DND-41 (cell line): ENCODE measurements around the gene CARNS1.

Experiments
- CTCF ChIP-seq: IDR thresholded peaks from 2 replicates; pipeline ENCODE4 v1.5.1; 2012; ENCODE audit warnings: borderline replicate concordance, low read length, moderate library complexity, mild to moderate bottlenecking; ENCODE audit not compliant: poor library complexity, severe bottlenecking; ENCODE audit errors: extremely low read depth
- EZH2 ChIP-seq: IDR thresholded peaks from 3 replicates; pipeline ENCODE4 v1.6.1; 2012; ENCODE audit warnings: borderline replicate concordance, low read depth, mild to moderate bottlenecking, moderate library complexity, low read length, inconsistent platforms; ENCODE audit not compliant: severe bottlenecking

DNA sequence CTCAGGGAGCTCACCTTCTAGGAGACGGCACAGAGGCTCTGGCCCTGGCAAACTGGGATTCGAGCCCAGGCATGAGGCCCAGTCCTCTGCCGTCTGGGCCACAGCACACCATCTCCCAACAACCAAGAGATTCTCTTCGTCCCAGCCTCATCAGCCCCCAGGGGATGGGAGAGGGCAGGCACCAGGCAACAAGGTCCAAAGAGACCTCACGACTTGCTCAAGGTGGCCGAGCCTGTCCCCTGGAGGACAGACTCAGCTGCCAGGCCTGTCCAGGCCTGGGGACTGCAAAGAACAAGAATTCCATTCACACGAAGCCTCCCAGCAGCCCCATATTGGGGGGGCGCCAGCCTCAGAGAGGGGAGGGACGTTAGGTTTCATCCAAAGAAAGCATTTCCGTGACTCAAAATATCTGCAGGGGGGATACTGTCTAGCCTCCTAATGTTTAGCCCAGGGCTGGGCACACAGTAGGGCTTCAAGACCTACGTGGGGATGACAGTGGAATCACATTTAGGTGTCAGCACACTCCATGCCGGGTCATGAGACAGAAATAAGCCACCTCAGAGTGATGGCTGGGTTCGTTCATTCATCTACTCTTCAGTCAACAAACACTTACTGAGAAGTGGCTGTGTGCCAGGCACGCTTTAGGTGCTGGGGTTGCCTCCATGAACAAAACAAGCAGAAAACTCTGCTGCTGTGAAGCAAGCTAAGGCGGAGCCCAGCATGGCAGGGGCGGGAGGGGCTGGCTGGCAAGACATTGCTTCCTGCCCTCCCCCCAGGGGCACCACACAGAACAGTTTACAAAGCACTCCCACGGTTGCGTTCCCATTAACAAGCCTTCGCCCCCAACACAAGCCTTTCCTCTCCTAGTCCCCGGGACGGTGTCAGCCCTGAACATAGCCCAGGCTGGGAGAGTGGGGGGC, 1.2 kb downstream of the CARNS1 start:
- TF ChIP-seq CTCF (no peak), EZH2 (no peak)
